A549 (cell line): ENCODE results near the gene ODAD3. TPM values are rescaled to one million over a fixed set of nuclear protein-coding genes. Genes with fewer than 3 reads are reported as not detected.

ENCODE experiments used
- polyA plus RNA-seq, 4 experiments: library from polyadenylated mRNA; depleted of rRNA in 3 of 4; stranded (reverse); fragments of >200 nt; fragmentation: RNase III in 1 of 4; extraction: RNeasy Plus Mini Kit Qiagen cat#74134 plus additional on column Dnase treatment in 1 of 4; gene quantifications; 2 replicates in 3 of 4; 3 replicates in 1 of 4; pipeline ENCODE4 v1.2.3, GENCODE V29; 2011 to 2017
- small RNA-seq, 6 experiments: library from RNA; depleted of rRNA; stranded (forward); fragments of <200 nt; gene quantifications; one replicate each; pipeline ENCODE3, GENCODE V24; 2012

The ODAD3 gene
- polyA plus RNA-seq, 2 of the 4 experiments (the other 2 are of a cell fraction) = 0.70 to 0.99 TPM

Small RNA genes within 50 kb of the gene (small RNA-seq; reads per million reads assigned to genes)
- 0 reads per million in 6 experiments for gene RF00019

Other genes with a start within 250 kb of the ODAD3 start
- gene KANK2, start 237.6 kb downstream of the ODAD3 start, polyA plus RNA-seq (2011; rRNA removed) = 20.5 and 35.5 TPM in 2 replicates
- 63.8 to 68.0 TPM (median 66.1 TPM) in 3 replicates for gene KANK2, start 237.6 kb downstream of the ODAD3 start, polyA plus RNA-seq (2017; fragmentation: RNase III; extraction: RNeasy Plus Mini Kit Qiagen cat#74134 plus additional on column Dnase treatment)
- 0.12 TPM in 1 of 2 replicates, not detected in the other for gene ANGPTL8, start 195.5 kb downstream of the ODAD3 start, polyA plus RNA-seq (2011; rRNA removed)
- gene ANGPTL8, start 195.5 kb downstream of the ODAD3 start, polyA plus RNA-seq (2017; fragmentation: RNase III; extraction: RNeasy Plus Mini Kit Qiagen cat#74134 plus additional on column Dnase treatment) = 0.16 TPM in 1 of 3 replicates, not detected in the others
- gene DOCK6, start 172.6 kb downstream of the ODAD3 start, polyA plus RNA-seq (2011; rRNA removed) = 8.0 and 9.6 TPM in 2 replicates
- gene DOCK6, start 172.6 kb downstream of the ODAD3 start, polyA plus RNA-seq (2017; fragmentation: RNase III; extraction: RNeasy Plus Mini Kit Qiagen cat#74134 plus additional on column Dnase treatment) = 7.5 to 10.4 TPM (median 7.6 TPM) in 3 replicates
- gene TSPAN16, start 139.0 kb downstream of the ODAD3 start, polyA plus RNA-seq (2011; rRNA removed) = not detected in 2 replicates
- gene TSPAN16, start 139.0 kb downstream of the ODAD3 start, polyA plus RNA-seq (2017; fragmentation: RNase III; extraction: RNeasy Plus Mini Kit Qiagen cat#74134 plus additional on column Dnase treatment) = not detected in 3 replicates
- gene RAB3D, start 95.5 kb downstream of the ODAD3 start, polyA plus RNA-seq (2011; rRNA removed) = 22.3 and 26.8 TPM in 2 replicates
- gene RAB3D, start 95.5 kb downstream of the ODAD3 start, polyA plus RNA-seq (2017; fragmentation: RNase III; extraction: RNeasy Plus Mini Kit Qiagen cat#74134 plus additional on column Dnase treatment) = 4.1 to 5.6 TPM (median 4.8 TPM) in 3 replicates
- gene TMEM205, start 88.9 kb downstream of the ODAD3 start, polyA plus RNA-seq (2011; rRNA removed) = 183 and 230 TPM in 2 replicates
- 91.6 to 92.6 TPM (median 92.3 TPM) in 3 replicates for gene TMEM205, start 88.9 kb downstream of the ODAD3 start, polyA plus RNA-seq (2017; fragmentation: RNase III; extraction: RNeasy Plus Mini Kit Qiagen cat#74134 plus additional on column Dnase treatment)
- 11.3 and 12.2 TPM in 2 replicates for gene CCDC159, start 88.6 kb downstream of the ODAD3 start, polyA plus RNA-seq (2011; rRNA removed)
- 8.4 to 11.2 TPM (median 8.6 TPM) in 3 replicates for gene CCDC159, start 88.6 kb downstream of the ODAD3 start, polyA plus RNA-seq (2017; fragmentation: RNase III; extraction: RNeasy Plus Mini Kit Qiagen cat#74134 plus additional on column Dnase treatment)
- 5.6 and 6.3 TPM in 2 replicates for gene PLPPR2, start 79.7 kb downstream of the ODAD3 start, polyA plus RNA-seq (2011; rRNA removed)
- gene PLPPR2, start 79.7 kb downstream of the ODAD3 start, polyA plus RNA-seq (2017; fragmentation: RNase III; extraction: RNeasy Plus Mini Kit Qiagen cat#74134 plus additional on column Dnase treatment) = 8.6 to 12.3 TPM (median 9.7 TPM) in 3 replicates
- gene SWSAP1, start 60.5 kb downstream of the ODAD3 start, polyA plus RNA-seq (2011; rRNA removed) = 1.2 and 1.3 TPM in 2 replicates
- gene SWSAP1, start 60.5 kb downstream of the ODAD3 start, polyA plus RNA-seq (2017; fragmentation: RNase III; extraction: RNeasy Plus Mini Kit Qiagen cat#74134 plus additional on column Dnase treatment) = 1.5 to 1.8 TPM (median 1.5 TPM) in 3 replicates
- 4.4 and 5.2 TPM in 2 replicates for gene EPOR, start 50.8 kb downstream of the ODAD3 start, polyA plus RNA-seq (2011; rRNA removed)
- 2.8 to 3.6 TPM (median 3.3 TPM) in 3 replicates for gene EPOR, start 50.8 kb downstream of the ODAD3 start, polyA plus RNA-seq (2017; fragmentation: RNase III; extraction: RNeasy Plus Mini Kit Qiagen cat#74134 plus additional on column Dnase treatment)
- 1.5 and 1.8 TPM in 2 replicates for gene RGL3, start 15.8 kb downstream of the ODAD3 start, polyA plus RNA-seq (2011; rRNA removed)
- 2.3 to 4.0 TPM (median 3.7 TPM) in 3 replicates for gene RGL3, start 15.8 kb downstream of the ODAD3 start, polyA plus RNA-seq (2017; fragmentation: RNase III; extraction: RNeasy Plus Mini Kit Qiagen cat#74134 plus additional on column Dnase treatment)
- 75.0 and 102 TPM in 2 replicates for gene PRKCSH, start 514 bp upstream of the ODAD3 start, polyA plus RNA-seq (2011; rRNA removed)
- gene PRKCSH, start 514 bp upstream of the ODAD3 start, polyA plus RNA-seq (2017; fragmentation: RNase III; extraction: RNeasy Plus Mini Kit Qiagen cat#74134 plus additional on column Dnase treatment) = 206 to 215 TPM (median 212 TPM) in 3 replicates
- gene ELAVL3, start 45.9 kb upstream of the ODAD3 start, polyA plus RNA-seq (2011; rRNA removed) = 0.03 TPM in 1 of 2 replicates, not detected in the other
- gene ELAVL3, start 45.9 kb upstream of the ODAD3 start, polyA plus RNA-seq (2017; fragmentation: RNase III; extraction: RNeasy Plus Mini Kit Qiagen cat#74134 plus additional on column Dnase treatment) = 0.01 to 0.03 TPM in 2 of 3 replicates, not detected in the other
- 2.9 and 3.8 TPM in 2 replicates for gene ZNF653, start 70.7 kb upstream of the ODAD3 start, polyA plus RNA-seq (2011; rRNA removed)
- 2.9 to 4.2 TPM (median 3.8 TPM) in 3 replicates for gene ZNF653, start 70.7 kb upstream of the ODAD3 start, polyA plus RNA-seq (2017; fragmentation: RNase III; extraction: RNeasy Plus Mini Kit Qiagen cat#74134 plus additional on column Dnase treatment)
- gene ECSIT, start 94.0 kb upstream of the ODAD3 start, polyA plus RNA-seq (2011; rRNA removed) = 29.7 and 36.6 TPM in 2 replicates
- gene ECSIT, start 94.0 kb upstream of the ODAD3 start, polyA plus RNA-seq (2017; fragmentation: RNase III; extraction: RNeasy Plus Mini Kit Qiagen cat#74134 plus additional on column Dnase treatment) = 23.0 to 24.4 TPM (median 23.8 TPM) in 3 replicates
- 0.62 and 0.89 TPM in 2 replicates for gene CNN1, start 103.7 kb upstream of the ODAD3 start, polyA plus RNA-seq (2011; rRNA removed)
- 0.96 to 1.0 TPM (median 1.00 TPM) in 3 replicates for gene CNN1, start 103.7 kb upstream of the ODAD3 start, polyA plus RNA-seq (2017; fragmentation: RNase III; extraction: RNeasy Plus Mini Kit Qiagen cat#74134 plus additional on column Dnase treatment)
- gene ELOF1, start 124.1 kb upstream of the ODAD3 start, polyA plus RNA-seq (2011; rRNA removed) = 34.4 and 47.9 TPM in 2 replicates
- gene ELOF1, start 124.1 kb upstream of the ODAD3 start, polyA plus RNA-seq (2017; fragmentation: RNase III; extraction: RNeasy Plus Mini Kit Qiagen cat#74134 plus additional on column Dnase treatment) = 91.5 to 97.3 TPM (median 92.7 TPM) in 3 replicates
- 0.05 TPM in 1 of 2 replicates, not detected in the other for gene ACP5, start 142.5 kb upstream of the ODAD3 start, polyA plus RNA-seq (2011; rRNA removed)
- gene ACP5, start 142.5 kb upstream of the ODAD3 start, polyA plus RNA-seq (2017; fragmentation: RNase III; extraction: RNeasy Plus Mini Kit Qiagen cat#74134 plus additional on column Dnase treatment) = not detected in 3 replicates
- 7.5 and 8.3 TPM in 2 replicates for gene ZNF627, start 162.4 kb upstream of the ODAD3 start, polyA plus RNA-seq (2011; rRNA removed)
- gene ZNF627, start 162.4 kb upstream of the ODAD3 start, polyA plus RNA-seq (2017; fragmentation: RNase III; extraction: RNeasy Plus Mini Kit Qiagen cat#74134 plus additional on column Dnase treatment) = 3.7 to 4.5 TPM (median 4.3 TPM) in 3 replicates